AG04450 (cell line): ENCODE data around the gene PSMA7. TPM values are rescaled to one million over a fixed set of nuclear protein-coding genes. Genes with fewer than 3 reads are reported as not detected.

ENCODE experiments used
- CTCF ChIA-PET: fragments of 300-600, 350-600 bp; formaldehyde crosslinking; extraction: SDS; loops from one replicate; lab custom pipeline; 2022; ENCODE audit warnings: antibody characterized with exemption, inconsistent platforms; lab: Charles Lee
- POLR2A ChIA-PET: fragments of 350-600 bp; formaldehyde crosslinking; extraction: SDS; loops from one replicate; lab custom pipeline; 2021; ENCODE audit warnings: antibody characterized with exemption, inconsistent platforms; lab: Yijun Ruan, JAX
- DNase-seq: peaks from one replicate; pipeline ENCODE4 v3.0.0-alpha.2; 2011; ENCODE audit warnings: low read depth, low spot score
- H3K27ac ChIP-seq: one replicate; pipeline ENCODE4 v1.5.1; 2012; ENCODE audit warnings: low read depth, low read length, control low read depth
- H3K27me3 ChIP-seq: one replicate; pipeline ENCODE4 v1.6.0; 2012; ENCODE audit warnings: low read length; ENCODE audit not compliant: control insufficient read depth, insufficient read depth
- H3K4me3 ChIP-seq: 2 replicates; pipeline ENCODE4 v1.5.1; 2011; ENCODE audit warnings: mild to moderate bottlenecking, low read depth, low read length, control low read depth
- H3K9me3 ChIP-seq: 2 replicates; pipeline ENCODE4 v1.5.1; 2012; ENCODE audit warnings: low read length; ENCODE audit not compliant: control insufficient read depth, insufficient read depth
- CTCF ChIP-seq: IDR thresholded peaks from 2 replicates; pipeline ENCODE4 v1.5.1; 2011; ENCODE audit warnings: low read depth, low read length, control low read depth, inconsistent platforms
- polyA plus RNA-seq: library from polyadenylated mRNA; depleted of rRNA; stranded (reverse); fragments of >200 nt; gene quantifications from 2 replicates; pipeline ENCODE4 v1.2.3, GENCODE V29; 2011; rRNA removed

Gene PSMA7
- polyA plus RNA-seq, 1 experiment: 368 TPM

GRCh38 chr20:62087227-62087626 lies 56.0 kb downstream of the PSMA7 start:
- ChIA-PET CTCF (no interaction called here), POLR2A (no interaction called here)
- no peak for DNase-seq
- no peaks in the 10 kb centered on the region for H3K27me3 ChIP-seq
- H3K4me3 ChIP-seq: no peak overlapping the region
- no peak for TF ChIP-seq CTCF
- H3K9me3 ChIP-seq: peaks cover 9% of the 10 kb centered on the region; the same call in 1 of the 2 replicates
- no peak overlapping the region for H3K27ac ChIP-seq

Other genes starting within 250 kb of the PSMA7 start
- gene TAF4, start 77.5 kb downstream of the PSMA7 start, polyA plus RNA-seq: 2.6 and 2.7 TPM in 2 replicates
- 26.2 and 30.7 TPM in 2 replicates for gene LSM14B, start 20.9 kb downstream of the PSMA7 start, polyA plus RNA-seq
- gene SS18L1, start 375 bp upstream of the PSMA7 start, polyA plus RNA-seq: 6.5 and 6.8 TPM in 2 replicates
- gene MTG2, start 39.6 kb upstream of the PSMA7 start, polyA plus RNA-seq: 15.6 and 17.1 TPM in 2 replicates
- gene HRH3, start 76.9 kb upstream of the PSMA7 start, polyA plus RNA-seq: not detected in 2 replicates
- 18.0 and 18.5 TPM in 2 replicates for gene OSBPL2, start 95.1 kb upstream of the PSMA7 start, polyA plus RNA-seq
- 58.5 and 80.7 TPM in 2 replicates for gene ADRM1, start 159.6 kb upstream of the PSMA7 start, polyA plus RNA-seq
- gene LAMA5, start 223.9 kb upstream of the PSMA7 start, polyA plus RNA-seq: 1.9 and 3.8 TPM in 2 replicates
- 2,351 and 2,723 TPM in 2 replicates for gene RPS21, start 243.7 kb upstream of the PSMA7 start, polyA plus RNA-seq